Activated T-cell treated with anti-CD3 and anti-CD28 coated beads, Interleukin-2, amount 50 U/mL, for 1 hour (primary cell): ENCODE results near the gene PTGER4.
"Not testable (repeated sequence)": the region's sequence is repeated elsewhere in the genome, so short reads cannot be mapped to it uniquely, and the experiment has no call there.

Experiments
- DNase-seq: peaks from one replicate; pipeline ENCODE4 v3.0.0-alpha.2; 2020

PTGER4 gene

DNA sequence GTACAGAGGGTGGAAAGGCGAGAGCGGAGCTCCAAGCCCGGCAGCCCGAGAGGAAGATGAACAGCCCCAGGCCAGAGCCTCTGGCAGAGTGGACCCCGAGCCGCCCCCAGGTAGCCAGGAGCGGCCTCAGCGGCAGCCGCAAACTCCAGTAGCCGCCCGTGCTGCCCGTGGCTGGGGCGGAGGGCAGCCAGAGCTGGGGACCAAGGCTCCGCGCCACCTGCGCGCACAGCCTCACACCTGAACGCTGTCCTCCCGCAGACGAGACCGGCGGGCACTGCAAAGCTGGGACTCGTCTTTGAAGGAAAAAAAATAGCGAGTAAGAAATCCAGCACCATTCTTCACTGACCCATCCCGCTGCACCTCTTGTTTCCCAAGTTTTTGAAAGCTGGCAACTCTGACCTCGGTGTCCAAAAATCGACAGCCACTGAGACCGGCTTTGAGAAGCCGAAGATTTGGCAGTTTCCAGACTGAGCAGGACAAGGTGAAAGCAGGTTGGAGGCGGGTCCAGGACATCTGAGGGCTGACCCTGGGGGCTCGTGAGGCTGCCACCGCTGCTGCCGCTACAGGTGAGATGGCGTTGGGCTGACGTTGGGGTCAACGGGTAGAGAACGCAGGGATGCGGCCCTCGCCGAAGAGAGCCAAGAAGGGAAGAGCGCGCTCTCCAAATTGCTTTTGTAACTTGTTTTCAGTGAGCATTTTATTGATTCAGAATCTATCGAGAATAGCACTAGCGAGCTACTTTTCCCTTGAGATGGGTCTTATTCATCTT, at the start of gene PTGER4:
TSS of gene PTGER4 (plus strand) at position 3 of the 769 bp plus-strand sequence. CDS start 1,079 bp downstream, outside the sequence.
- peak; percentile 58 for DNase-seq

DNA sequence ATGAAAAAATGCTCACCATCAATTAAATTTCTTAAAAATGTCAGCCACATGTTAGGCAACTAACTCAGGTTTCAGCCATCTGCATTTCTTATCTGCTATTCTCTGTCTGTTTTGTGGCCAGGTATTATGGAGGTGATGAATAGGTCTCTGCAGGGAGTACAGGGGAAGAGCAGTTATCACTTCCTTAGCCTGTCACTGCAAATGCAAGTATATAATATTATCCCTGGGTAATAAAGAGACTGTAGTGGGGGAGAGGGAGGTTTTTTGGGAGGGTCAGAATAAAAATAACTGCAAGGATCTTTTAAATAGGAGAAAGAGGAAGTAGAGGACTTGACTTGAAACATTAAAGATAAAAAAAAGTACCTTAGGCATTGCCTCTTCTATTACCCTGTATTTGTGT, 49.6 kb upstream of the PTGER4 start:
- no peak for DNase-seq

DNA sequence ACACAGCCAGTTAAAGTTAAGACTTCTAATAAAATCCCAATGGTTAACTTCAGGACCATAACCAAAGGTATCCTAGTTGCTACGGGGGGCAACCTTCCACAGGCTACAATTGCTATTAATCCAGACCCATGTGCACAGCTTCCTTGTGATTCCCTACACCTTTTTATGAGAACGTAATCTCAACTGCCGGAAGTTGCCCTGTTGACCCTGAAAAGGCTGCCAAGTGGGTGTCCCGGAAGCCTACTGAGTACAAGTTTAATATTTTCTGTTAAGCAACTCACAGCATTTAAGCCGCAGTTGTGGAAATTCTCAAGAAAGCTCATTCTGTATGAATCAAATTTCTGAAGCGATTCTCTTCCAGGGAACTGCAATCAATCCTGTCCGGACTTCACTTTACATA, 48.5 kb upstream of the PTGER4 start:
- no peak for DNase-seq

DNA sequence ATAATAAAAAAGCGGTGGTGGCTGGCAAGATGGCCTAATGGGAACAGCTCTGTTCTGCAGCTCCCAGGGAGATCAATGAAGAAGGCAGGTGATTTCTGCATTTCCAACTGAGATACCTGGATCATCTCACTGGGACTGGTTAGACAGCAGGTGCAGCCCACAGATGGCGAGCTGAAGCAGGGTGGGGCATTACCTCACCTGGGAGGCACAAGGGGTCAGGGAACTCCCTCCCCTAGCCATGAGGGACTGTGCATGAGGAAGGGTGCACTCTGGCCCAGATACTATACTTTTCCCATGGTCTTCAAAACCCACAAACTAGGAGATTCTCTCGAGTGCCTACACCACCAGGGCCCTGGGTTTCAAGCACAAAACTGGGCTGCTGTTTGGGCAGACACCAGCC, 45.6 kb upstream of the PTGER4 start:
- no peak for DNase-seq

DNA sequence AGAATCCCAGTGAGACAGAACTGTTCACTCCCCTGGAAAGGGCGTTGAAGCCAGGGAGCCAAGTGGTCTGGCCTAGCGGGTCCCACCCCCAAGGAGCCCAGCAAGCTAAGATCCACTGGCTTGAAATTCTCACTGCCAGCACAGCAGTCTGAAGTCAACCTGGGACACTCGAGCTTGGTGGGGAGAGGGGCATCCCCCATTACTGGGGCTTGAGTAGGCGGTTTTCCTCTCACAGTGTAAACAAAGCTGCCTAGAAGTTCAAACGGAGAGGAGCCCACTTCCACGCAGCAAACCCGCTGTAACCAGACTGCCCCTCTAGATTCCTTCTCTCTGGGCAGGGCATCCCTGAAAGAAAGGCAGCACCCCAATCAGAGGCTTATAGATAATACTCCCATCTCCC, 45.1 kb upstream of the PTGER4 start:
- DNase-seq, result no peak

DNA sequence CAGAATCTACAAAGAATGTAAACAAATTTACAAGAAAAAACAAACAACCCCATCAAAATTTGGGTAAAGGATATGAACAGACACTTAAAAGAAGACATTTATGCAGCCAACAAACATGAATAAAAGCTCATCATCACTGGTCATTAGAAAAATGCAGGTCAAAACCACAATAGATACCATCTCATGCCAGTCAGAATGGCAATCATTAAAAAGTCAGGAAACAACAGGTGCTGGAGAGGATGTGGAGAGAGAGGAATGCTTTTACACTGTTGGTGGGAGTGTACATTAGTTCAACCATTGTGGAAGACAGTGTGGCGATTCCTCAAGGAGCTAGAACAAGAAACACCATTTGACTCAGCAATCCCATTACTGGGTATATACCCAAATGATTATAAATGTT, 40.2 kb upstream of the PTGER4 start:
- not testable (repeated sequence) for DNase-seq

DNA sequence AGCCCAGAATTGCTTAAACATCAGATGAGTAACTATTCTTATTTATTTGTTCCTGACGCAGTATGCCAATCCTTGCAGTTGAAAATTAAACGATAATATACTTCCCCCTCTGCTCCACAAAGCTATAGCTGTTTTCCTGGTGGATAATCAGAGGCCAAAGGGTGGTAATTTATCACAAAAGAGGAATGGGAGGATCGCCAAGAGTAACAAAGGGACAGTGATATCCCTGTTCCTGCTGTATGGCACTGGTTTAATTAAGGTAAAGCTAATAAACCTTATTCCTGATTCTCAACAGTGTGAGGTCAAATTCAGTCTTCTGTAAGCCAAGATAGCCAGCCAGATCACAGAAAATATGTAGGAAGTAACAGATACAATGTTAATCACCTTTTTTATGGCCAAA, 33.4 kb upstream of the PTGER4 start:
- no peak for DNase-seq

DNA sequence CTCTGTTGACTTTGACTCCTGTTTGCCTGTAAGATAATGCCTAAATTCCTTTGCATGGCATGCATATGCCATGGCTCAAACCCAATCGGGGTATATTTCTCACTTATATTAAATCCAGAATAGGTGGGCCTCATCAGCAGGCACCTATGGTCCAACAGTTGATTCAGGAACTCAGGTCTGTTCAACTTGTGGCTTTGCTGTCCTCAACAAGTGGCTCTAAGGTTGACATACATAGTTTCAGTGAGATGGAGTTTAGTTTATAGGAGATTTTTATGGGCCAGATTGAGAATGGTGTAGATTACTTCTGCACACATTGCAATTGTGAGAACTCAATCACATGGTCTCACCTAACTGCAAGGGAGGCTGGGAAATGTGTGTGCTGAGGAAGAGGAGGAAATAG, 31.6 kb upstream of the PTGER4 start:
- DNase-seq, result no peak

DNA sequence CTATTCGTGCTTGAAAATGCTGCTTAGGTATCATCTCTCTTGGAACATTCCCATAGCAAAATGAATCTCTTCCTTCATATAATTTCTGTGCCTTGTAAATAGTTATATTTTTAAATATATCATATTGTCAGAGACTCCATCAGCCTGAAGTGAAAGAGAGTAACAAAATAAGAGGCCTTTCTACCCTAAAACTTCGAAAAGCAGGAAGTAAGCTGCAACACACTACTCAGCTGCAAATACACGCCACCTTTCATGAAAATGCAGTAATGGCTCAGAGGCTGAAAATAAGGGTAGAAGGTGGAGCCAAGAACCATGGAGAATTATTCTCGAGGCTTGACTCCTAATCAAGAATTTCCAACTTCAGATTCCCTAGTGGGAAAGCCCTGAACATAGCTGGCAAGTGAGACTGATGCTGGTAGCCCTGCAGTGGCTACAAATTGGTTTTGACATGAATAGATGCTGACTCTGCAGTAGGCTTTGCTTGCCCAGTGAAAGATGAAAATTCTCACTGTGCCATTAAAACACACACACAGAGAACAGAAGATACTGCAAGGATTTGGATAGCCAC, 30.2 kb upstream of the PTGER4 start:
- DNase-seq, result no peak

DNA sequence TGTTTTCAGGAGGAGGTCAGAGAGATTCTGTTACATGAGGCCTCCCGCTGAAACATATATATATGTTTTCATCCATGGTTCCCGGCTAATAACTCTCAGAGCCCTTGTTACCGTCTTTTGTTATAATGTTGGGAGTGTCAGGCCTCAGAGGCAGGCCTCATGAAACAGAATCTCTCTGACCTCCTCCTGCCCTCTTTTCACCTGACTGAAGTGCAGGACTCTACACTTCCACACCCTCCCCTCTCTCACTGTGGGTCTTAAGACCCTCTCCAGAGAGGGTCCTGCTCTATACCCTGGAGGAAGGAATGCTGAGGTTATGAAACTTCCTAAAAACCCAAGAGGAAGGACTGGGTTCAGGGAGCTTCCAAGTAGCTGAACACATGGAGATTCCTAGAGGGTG, 28.5 kb upstream of the PTGER4 start:
- no peak for DNase-seq

DNA sequence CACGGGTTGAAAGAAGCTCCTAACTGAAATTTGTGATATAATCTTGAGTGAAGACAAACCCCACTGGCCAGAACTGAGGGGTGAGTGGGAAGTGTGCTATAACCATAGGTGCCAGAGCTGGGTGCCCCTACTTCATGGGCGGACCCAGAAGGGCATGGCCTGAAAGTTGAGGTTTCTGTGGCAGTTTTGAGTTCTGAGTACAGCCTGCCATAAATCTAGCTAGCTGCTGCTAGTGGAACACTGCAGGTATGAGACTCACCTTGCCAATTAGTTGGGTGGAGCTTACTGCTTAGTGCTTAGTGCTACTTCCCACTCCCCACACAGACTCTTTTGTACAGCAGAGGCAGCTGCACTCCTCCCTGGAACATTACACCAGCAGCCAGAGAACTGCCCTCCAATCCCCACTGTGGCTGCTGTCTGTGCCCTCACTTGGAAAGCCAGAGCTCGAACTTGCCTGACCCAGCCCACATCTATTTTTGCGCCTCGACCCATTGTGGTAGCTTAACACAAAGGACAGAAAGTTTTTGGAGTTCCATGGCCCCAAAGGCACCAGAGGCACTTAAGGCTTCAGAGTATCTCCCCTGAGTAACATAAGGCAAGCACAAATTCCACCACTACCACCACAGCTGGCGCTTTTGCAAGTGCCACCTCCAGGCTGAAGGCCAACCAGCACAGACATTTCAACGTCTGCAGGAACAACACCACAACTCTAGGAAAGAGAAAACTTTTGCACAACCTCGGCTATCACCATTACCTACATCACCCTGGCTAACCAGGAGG, 27.1 kb upstream of the PTGER4 start:
- no peak for DNase-seq

DNA sequence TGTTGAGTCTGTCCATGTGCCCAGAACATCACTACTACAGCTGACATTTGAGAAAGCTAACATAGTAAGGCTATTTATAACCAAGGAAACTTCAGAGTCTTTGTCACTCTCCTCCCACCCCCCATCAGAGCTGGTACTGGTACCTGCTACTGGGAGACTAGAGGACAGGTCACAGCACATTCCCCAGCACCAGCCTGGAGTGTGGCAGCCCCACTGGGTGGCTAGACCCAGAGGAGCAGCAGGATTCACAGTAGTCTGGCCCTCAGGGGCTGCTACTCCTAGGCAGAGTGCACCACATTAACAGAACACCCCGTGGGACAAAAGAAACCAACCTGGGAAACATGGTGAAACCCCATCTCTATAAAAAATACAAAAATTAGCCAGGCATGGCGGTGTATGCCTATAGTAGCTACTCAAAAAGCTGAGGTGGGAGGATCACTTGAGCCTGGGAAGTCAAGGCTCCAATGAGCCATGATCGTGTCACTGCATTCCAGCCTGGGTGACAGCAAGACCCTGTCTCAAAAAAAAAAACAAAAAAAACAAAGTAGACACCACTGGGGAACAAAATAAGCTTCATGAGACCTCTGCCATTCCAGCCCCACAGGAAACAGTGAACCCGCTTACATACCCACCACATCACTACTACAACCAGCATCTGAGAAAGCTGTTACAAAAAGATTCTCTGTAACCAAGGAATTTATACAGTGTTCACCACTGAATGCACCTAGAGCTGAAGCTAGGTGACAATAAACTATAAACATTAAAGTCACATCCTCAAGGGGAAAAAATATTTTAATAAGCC, 26.3 kb upstream of the PTGER4 start:
- no peak for DNase-seq

DNA sequence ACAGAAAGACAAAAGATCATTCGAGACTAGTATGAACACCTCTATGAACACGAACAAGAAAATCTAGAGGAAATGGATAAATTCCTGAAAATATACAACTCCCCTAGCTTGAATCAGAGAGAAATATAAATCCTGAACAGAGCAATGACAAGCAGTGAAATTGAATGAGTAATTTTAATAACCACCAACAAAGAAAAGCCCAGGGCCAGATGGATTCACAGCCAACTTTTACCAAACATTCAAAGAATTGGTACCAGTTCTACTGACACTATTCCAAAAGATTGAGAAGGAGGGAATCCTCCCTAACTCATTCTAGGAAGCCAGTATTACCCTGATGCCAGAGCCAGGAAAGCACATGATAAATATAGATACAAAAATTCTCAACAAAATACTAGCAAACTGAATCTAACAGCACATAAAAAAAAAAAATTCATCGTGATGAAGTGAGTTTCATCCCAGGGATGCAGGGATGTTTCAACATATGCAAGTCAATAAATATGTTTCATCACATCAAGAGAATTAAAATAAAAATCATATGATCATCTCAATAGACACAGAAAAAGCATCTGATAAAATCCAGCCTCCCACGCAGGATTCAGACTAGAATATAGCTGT, 25.2 kb upstream of the PTGER4 start:
- no peak for DNase-seq

DNA sequence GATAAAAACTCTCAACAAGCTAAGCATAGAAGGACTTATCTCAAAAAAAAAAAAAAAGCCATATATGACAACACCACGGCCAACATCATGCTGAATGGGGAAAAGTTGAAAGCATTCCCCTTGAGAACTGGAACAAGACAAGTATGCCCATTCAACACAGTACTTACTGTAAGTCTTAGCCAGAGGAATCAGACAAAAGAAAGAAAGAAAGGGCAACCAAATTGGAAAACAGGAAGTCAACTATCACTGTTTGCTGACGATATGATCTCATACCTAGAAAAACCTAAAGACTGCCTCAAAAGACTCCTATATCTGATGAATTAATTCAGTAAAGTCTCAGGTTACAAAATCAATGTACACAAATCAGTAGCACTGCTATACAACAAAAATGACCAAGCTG, 24.6 kb upstream of the PTGER4 start:
- DNase-seq, result no peak

DNA sequence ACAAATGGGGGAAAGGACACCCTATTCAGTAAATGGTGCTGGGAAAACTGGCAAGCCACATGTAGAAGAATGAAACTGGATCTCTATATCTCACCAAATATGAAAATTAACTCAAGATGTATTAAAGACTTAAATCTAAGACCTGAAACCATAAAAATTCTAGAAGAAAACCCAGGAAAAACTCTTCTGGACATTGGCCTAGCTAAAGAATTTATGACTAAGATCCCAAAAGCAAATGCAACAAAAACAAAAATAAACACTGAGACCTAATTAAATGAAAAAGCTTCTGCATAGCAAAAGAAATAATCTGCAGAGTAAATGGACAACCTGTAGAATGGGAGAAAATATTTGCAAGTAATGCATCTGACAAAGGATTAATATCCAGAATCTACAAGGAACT, 23.6 kb upstream of the PTGER4 start:
- DNase-seq, result not testable (repeated sequence)

DNA sequence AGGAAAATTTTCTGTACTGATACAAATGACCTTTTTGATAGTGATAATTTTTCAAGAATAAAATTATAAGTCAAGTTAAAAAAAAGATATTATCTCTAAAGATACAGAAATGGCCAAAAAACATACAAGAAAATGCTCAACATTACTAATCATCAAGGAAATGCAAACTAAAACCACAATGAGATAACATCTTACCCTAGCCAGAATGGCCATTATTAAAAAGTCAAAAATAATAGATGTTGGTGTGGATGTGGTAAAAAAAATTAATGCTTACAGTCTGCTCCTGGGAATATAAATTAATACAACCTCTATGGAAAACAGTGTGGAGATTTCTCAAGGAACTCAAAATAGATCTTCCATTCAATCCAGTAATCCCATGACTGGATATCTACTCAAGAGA, 22.9 kb upstream of the PTGER4 start:
- no peak for DNase-seq

DNA sequence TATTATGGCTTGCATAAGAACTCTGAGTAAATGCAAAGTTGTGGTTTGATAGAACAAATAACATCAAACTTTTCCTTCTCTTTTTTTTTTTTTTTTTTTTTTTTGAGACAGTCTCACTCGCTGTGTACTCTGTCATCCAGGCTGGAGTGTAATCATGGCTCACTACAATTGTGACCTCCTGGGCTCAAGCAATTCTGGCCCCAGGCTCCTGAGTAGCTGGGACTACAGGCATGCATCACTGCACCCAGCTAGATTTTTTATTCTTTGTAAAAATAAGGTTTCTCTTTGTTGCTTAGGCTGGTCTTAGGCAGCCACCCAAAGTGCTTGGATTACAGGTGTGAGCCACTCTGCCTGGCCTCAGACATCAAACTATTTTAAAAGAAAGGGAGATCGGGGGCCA, 19.0 kb upstream of the PTGER4 start:
- DNase-seq, result no peak

DNA sequence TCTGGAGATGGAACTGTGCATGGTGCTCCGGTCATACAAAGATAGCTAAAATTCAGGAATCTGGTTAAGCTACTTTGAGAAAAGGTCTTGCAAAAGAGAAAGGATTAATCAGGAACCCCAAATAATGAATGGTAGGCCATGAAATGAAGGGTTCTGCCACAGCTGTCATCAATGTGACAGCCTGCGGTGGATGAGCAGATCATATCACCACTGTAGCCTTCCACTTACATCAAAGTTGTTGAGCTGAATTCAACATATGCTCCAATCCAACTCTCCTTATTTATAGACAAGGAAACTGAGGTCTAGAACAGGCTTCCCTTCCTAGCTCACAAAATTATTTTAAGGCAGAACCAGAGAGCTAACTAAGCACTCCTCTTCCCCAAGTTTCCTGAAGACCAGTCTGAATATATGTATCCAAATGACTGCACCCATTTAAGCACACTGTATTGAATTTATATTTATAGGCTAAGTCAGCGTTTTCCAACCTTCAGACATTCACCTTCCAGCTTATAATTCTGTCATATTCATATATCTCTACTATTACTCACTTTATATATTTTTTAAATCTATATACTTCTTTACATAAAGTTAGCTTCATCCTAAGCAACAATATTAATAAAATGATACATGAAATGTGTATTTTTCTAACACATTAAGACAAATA, 13.9 kb upstream of the PTGER4 start:
- no peak for DNase-seq

DNA sequence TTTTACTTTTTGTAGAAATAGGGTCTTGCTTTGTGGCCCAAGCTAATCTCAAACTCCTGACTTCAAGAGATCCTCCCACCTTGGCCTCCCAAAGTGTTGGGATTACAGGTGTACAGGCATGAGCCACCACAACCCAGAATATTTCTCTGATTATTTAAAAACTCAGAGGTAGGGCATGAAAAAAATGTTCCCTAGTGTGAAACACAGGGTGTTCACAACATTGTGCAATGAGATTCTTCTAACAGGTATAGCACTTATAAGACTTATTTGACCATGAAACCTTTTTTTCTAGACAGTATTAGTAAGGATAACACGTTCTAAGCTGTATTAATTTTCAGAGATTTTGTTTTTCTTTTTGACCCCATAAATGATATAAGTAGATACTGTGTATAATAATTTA, 13.1 kb upstream of the PTGER4 start:
- no peak for DNase-seq

DNA sequence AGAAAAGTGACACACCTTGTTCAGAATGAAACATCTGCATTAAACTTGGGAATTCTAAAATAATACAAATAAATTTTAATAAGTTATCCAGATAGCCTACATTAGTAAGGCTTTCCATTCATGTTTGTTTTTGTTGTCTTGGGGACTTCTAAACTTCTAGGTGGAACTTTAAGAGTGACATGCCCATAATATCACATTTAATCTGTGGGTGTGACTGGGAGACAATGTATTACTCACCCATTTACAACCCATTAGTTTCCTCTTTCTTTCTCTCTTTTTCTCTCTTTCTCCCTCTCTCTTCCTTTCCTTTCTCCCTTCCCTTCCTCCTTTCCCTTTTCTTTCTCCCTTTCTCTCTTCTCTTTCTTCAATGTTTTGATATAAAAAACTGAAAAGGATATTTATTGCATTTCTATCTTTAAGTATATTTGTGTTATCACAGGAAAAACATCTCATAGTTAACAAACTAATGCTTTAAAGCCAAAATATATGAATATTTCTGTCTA, 12.5 kb upstream of the PTGER4 start:
- no peak for DNase-seq

DNA sequence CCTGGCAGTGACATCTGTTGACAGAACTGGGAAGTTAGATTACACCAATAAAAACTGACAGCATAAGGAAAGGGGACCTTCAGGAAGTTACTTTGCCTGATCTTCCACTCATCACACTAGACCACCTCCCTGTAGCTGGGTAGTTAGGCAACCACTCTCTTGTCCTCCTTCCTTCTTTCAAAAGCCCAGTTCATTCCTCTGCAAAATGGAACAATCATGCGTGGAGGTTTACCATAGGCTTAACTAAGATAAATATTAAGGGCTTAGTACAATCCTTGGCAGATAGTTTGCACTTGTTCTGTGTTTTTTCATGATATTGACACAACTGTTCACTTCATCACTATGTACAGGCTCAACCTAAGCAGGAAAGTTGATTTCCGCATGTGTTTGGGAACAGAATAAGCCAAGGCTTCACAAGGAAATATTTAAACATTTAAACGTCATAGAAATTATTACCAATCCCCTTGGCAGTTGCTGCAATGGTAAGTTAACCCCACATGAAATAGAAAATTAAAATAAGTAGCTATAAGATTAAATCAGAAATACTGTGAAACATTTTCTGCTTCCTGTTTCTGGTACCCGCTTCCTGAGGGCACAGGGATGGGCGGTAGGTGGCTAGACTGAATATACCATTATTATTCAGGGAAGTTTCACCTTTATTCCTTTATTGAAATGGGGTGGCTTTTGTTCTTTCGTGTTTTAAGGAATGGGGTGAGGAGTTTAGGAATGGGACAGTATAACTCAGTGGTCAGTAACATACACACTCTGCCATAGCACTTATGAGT, 9.9 kb upstream of the PTGER4 start:
- DNase-seq, result no peak
